Measurements from ENCODE around the gene IL1R2. TPM values are rescaled to one million over a fixed set of nuclear protein-coding genes. Genes with fewer than 3 reads are reported as not detected.
A peak's percentile ranks its signal among the peaks of the same experiment; 100 is the strongest.

IL1R2 gene
- total and polyA plus RNA-seq, 8 donors = 0.39 to 3.8 (median 1.6) TPM

- no peak for ATAC-seq
- peaks cover 4 to 8% (median 6%) of the 10 kb centered on the region in 3 donors for H3K4me1 ChIP-seq
- no peak overlapping the region for H3K27ac ChIP-seq
- H3K36me3 ChIP-seq = no peaks in the 10 kb centered on the region
- no peak for TF ChIP-seq CTCF (IDR thresholded peaks at IDR 0.05)
- no peak for FAIRE-seq
- H3K4me3 ChIP-seq = no peak overlapping the region
- no peak for DNase-seq
- no peaks in the 10 kb centered on the region for H3K27me3 ChIP-seq
- intact Hi-C loops (cut with DNase I) = no loop called here
- no peaks in the 10 kb centered on the region for H3K9me3 ChIP-seq
- 90 to 94% methylated on average over 3 of the region's 3 CpGs for WGBS, 2 donors
Observed at GRCh38 chr2:102003696-102004095, 11.9 kb downstream of the IL1R2 start.

GRCh38 chr2:102004581-102004980 lies 12.8 kb downstream of the IL1R2 start:
- TF ChIP-seq CTCF (IDR thresholded peaks at IDR 0.05) = no peak
- intact Hi-C loops (cut with DNase I) = no loop called here
- no peak for FAIRE-seq
- Histone ChIP-seq H3K4me1 (peaks cover 0 to 6% (median 6%) of the 10 kb centered on the region in 3 donors), H3K36me3 (no peaks in the 10 kb centered on the region), H3K4me3 (no peak overlapping the region), H3K27me3 (no peaks in the 10 kb centered on the region), H3K9me3 (no peaks in the 10 kb centered on the region), H3K27ac (no peak overlapping the region)
- no peak for DNase-seq
- no peak for ATAC-seq
- WGBS, 2 donors = 77 to 78% methylated on average over 2 of the region's 2 CpGs

- intact Hi-C loops (cut with DNase I) = no loop called here
- FAIRE-seq = no peak
- no peaks in the 10 kb centered on the region for H3K9me3 ChIP-seq
- no peaks in the 10 kb centered on the region for H3K36me3 ChIP-seq
- ATAC-seq = no peak
- H3K4me1 ChIP-seq = no peaks in the 10 kb centered on the region
- H3K27me3 ChIP-seq = no peaks in the 10 kb centered on the region
- no peak overlapping the region for H3K27ac ChIP-seq
- no peak for TF ChIP-seq CTCF (IDR thresholded peaks at IDR 0.05)
- 68 to 82% methylated on average over 4 of the region's 4 CpGs for WGBS, 2 donors
- no peak for DNase-seq
- H3K4me3 ChIP-seq = no peak overlapping the region
Observed at GRCh38 chr2:102005449-102005848, 13.7 kb downstream of the IL1R2 start.

- WGBS, 2 donors = 54 to 60% methylated on average over 15 of the region's 15 CpGs
- no peaks in the 10 kb centered on the region for H3K36me3 ChIP-seq
- TF ChIP-seq CTCF (IDR thresholded peaks at IDR 0.05) = peak; percentile 20 to 66 (median 47)
- H3K27me3 ChIP-seq = no peaks in the 10 kb centered on the region
- ATAC-seq (peak; percentile 58 to 90 (median 85)), DNase-seq (peak in 3 of 6 donors; percentile 20 to 47 (median 39)), FAIRE-seq (no peak)
- H3K27ac ChIP-seq = no peak overlapping the region
- H3K4me3 ChIP-seq = no peak overlapping the region
- intact Hi-C loops (cut with DNase I) = no loop called here
- no peaks in the 10 kb centered on the region for H3K4me1 ChIP-seq
- no peaks in the 10 kb centered on the region for H3K9me3 ChIP-seq
Observed at GRCh38 chr2:102005989-102006885, 14.5 kb downstream of the IL1R2 start.

- Histone ChIP-seq H3K9me3 (no peaks in the 10 kb centered on the region), H3K27me3 (no peaks in the 10 kb centered on the region), H3K36me3 (no peaks in the 10 kb centered on the region), H3K4me1 (no peaks in the 10 kb centered on the region), H3K27ac (no peak overlapping the region), H3K4me3 (no peak overlapping the region)
- ATAC-seq (no peak), DNase-seq (no peak), FAIRE-seq (no peak)
- intact Hi-C loops (cut with DNase I) = no loop called here
- 57 to 68% methylated on average over 11 of the region's 11 CpGs for WGBS, 2 donors
- TF ChIP-seq CTCF (IDR thresholded peaks at IDR 0.05) = no peak
Observed at GRCh38 chr2:102006886-102007278, 15.1 kb downstream of the IL1R2 start.

All from pancreas (tissue), 10 donors.